UCSD-AML1 (cell line): ENCODE results near the gene ZNF865.

ENCODE experiments used
- DNase-seq: peaks from one replicate; lab custom pipeline; 2025; ENCODE audit not compliant: unreplicated experiment; lab: John Stamatoyannopoulos, UW

Gene ZNF865

DNA sequence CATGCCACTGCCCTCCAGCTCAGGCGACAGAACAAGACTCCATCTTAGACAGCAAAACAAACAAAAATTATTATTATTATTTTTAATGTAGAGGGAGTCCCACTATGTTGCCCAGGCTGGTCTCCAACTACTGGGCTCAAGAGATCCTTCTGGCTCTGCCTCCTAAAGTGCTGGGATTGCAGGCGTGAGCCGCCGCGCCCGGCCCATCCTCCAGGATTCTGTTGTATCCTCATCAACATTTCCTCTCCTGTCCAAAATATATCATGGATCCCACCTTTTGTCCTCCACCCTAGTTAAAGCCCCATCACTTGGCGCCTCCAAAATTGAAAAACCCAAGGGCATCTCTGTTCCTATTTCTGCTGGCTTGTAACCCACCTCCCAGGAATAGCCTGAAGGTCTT, 17.7 kb downstream of the ZNF865 start:
- no peak for DNase-seq

DNA sequence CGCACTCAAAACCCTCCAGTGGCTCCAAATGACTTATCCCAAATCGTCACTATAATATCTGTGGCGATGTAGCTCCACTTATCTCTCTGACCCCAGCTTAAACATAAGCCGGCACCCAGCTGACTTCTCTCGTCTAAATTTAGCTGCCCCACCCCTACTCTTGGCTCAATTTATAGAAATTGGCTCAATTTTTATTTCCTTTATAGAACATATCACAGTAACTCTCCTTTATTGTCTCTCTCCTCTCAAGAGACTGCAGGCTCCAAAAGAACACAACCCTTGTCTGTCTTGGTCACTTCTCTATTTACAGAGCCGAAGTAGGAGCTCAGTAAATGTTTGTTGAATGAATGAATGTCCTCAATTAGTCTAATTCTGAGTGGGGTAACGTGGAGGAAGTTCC, 18.1 kb downstream of the ZNF865 start:
- DNase-seq, result no peak

DNA sequence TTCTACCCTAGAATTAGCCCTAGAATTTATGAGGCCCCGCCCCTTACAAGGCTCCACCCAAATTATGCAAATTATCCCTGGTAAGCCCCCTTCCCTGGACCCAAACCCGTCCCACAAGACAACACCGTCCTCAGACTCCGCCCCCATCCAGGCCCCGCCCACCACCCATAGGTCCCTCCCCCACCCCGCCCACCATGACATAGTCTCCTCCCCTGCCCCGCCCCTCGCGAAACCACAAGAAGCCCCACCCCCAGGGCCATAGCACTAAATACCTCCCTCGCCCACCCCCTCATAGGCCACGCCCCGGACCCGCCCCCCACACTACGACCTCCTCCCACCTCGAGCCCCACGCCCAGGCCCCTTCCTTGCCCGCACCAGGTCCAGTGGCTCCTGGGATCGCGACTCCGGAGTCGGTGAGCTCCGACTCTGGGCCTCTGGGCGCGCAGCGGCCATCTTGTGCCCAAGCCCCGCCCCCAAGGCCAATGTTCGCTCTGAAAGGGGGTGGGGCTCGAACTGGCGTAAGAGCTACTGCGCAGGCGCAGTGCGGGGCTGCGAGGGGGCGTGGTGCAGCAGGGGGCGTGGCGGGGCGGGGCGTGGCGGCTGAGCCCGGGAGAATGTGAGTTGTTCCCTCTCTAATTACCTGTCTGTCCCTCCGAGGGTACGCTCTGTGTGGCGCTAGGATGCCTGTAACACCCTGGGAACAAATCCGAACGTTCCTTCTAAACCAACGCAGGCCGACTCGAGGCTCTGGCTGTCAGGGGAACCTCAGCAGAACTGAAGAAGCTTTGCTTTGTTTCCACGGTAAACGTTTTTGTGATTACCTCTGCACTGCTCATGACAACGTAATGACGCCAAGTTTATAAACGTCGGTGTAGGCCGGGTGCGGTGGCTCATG, 18.9 kb downstream of the ZNF865 start, which contains the start of gene ZNF784:
Gene ZNF784 (minus strand): TSS at position 458 of the 895 bp plus-strand sequence. CDS start 5 bp downstream, at position 453.
- DNase-seq, result peak; percentile 95

DNA sequence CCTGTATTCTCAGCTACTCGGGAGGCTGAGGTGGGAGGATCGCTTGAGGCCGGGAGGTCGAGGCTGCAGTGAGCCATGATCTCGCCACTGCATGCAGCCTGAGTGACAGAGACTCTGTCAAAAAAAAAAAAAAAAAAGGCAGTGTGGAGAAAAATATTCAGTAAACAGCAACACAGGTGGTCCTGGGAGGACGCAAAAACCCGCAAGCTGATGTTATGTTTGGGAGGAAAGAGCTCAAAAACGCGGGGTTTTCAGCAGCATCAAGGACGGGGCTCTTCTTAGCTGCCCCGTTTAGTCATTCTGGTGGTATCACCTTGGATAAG, 19.5 kb downstream of the ZNF865 start:
- DNase-seq, result no peak

DNA sequence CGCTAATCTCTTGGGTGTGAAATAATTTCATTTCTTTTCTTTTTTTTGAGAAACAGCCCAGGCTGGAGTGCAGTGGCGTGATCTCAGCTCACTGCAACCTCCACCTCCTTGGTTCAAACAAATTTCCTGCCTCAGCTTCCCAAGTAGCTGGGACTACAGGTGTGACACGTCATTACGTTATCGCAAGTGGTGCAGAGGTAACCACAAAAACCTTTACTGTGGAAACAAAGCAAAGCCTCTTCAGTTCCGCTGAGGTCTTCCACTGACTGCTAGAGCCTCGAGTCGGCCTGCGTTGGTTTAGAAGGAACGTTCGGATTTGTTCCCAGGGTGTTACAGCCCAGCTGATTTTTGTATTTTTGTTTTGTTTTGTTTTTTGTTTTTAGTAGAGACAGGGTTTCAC, 20.9 kb downstream of the ZNF865 start:
- no peak for DNase-seq

DNA sequence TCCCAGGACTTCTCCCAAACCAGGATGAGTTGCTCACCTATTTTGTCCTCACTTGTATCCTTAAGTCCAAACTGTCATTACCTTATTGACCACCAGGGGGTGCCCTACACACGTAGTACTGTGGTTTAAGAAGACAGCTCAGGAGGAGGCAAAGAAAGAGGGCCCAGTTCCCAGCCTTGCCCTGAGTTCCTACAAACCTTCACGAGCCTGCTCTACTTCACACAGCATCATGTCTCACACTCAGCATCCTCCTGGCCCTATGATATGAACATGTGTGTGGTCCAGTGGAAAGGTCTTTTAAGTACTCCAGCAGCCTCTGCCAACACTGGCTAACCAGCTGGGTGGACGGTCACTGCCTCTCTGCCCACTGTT, 27.0 kb downstream of the ZNF865 start:
- peak; percentile 58 for DNase-seq

DNA sequence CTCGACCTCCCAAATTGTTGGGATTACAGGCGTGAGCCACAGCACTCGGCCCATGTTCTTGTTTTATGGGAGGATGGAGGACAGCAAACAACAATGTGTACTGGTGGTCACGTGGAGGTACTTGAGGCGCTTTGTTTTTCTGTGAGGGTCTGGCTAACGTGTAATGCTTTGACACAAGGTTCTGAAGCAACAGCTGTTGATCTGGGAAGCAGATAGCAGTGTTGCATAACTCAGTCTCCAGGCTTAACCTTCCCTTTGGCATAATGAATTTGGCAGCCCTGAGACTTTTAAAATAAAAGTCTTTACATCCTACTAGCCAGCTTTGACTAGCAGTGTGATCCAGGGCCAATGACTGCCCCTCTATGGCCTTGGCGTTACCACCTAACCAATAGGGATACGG, 28.4 kb downstream of the ZNF865 start:
- no peak for DNase-seq

DNA sequence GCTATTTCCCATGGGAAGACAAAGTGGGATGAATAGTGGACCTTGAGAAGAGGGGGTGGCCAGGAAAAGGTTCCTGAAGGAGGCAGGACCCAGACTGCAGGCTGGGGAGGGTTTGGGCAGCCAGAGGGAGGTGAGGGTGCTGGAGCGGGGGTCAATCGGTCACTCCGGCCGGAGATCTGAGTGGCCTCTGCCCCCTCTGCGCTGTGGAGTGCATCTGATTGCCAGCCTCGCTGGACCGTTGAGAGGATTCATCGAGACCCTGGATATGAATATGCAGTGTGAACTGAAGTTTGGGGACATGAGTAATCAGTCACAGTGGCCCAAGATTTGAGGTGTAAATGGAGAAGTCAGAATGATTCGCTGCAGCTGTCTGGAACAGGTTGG, 29.9 kb downstream of the ZNF865 start:
- no peak for DNase-seq

DNA sequence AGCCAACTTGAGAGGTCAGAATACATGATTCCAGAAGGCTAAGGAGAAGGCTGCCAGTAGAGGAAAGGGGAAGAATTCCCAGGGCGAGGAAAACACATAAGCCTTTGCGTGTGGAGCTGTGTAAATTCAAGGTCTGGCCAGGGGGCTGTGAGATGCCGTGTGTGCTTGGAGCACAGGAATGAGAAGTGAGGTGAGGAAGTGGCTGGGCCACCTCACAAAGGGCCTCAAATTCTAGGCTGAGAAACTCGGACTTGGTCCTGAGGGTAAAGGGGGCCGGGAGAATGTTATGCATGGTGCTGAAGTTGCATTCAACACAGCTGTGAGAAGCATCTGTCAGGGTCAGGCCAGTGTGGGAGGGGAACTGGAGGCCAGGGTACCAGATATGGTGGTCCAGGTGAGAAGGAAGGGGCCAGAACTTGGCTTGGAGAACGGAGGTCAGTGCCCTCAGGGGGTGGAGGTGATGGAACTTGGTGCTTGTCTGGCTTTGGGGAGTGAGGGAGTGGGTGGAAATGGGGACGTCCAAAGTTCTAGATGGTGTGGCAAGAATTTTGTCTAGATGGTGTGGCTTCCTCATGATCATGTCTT, 30.5 kb downstream of the ZNF865 start:
- no peak for DNase-seq

DNA sequence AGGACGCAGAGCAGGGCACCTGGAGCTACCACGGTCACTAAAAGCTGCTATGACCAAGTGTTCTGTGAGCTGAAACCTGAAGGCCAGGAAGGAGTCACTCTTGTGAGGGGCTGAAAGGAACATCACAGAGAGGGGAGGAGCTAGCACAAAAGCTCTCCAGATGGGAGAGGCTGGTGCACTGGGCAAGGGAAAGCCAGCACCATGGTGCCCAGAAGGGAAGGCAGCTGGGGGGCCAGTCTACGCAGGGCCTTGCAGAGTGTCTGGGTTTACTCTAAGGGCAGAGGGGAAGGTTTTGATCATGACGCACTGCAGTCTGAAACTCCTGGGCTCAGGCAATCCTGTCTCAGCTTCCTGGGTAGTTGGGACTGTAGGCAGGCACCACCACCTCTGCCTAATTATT, 31.3 kb downstream of the ZNF865 start:
- DNase-seq, result no peak

DNA sequence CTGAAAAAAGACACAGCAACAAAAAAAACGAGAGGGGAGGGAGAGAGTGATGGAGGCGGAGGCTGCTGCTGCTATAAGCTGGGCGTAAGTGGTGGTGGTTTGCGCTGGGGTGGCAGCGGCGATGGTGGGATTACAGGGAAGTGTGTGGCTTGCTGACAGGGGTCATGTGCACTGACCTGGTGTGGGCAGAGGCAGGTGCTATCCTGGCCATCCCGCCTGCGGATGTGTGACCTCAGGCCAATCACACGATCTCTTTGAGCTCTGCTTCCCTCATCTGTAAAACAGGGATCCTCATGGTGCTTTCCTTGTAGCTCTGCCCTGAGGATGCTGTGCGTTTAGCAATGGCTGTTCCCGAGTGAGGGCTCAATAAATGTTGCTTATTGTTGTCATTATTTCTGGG, 32.1 kb downstream of the ZNF865 start:
- no peak for DNase-seq

DNA sequence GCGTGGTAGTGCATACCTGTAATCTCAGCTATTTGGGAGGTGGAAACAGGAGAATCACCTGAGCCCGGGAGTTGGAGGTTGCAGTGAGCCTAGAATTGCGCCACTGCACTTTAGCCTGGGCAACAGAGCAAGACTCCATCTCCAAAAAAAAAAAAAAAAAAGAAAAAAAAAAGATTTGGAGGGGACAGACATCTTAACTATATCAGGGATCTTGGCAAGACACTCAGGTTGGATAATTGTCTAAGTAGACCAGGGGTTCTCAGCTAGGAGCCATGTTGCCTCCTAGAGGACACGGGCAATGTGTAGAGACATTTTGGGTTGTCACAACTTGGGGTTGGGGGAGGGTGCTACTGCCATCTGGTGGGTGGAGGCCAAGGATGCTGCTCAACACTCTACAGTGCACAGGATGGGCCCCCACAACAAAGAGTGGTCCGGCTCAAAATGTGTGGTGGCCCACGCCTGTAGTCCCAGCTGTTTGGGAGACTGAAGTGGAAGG, 33.5 kb downstream of the ZNF865 start:
- peak; percentile 44 for DNase-seq

DNA sequence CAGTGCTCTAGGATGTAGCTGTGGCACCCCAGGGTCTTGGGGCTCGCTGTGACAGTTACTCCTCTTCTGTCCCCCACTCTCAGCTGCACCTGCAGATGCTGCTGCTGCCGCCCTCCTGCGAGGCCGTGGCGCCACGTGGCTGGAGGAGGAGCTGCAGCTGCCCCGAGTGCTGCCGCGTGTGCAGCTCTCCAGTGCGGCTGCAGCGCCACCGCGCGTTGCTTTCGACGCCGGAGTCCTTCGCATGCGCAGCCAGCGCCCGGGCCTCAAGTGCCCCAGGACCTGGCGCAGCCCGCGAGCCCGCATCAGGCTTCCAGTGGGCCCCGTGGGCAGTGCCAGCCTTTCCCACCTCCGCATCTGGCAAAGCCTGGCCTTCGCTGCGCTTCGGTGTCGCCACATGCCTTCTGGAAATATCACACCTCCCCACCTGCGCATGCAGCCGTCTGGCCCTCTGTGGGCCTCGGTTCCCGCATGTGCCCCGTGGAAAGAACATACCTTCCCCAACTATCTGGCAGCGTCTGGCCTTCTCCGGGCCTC, 34.7 kb downstream of the ZNF865 start:
- DNase-seq, result no peak

DNA sequence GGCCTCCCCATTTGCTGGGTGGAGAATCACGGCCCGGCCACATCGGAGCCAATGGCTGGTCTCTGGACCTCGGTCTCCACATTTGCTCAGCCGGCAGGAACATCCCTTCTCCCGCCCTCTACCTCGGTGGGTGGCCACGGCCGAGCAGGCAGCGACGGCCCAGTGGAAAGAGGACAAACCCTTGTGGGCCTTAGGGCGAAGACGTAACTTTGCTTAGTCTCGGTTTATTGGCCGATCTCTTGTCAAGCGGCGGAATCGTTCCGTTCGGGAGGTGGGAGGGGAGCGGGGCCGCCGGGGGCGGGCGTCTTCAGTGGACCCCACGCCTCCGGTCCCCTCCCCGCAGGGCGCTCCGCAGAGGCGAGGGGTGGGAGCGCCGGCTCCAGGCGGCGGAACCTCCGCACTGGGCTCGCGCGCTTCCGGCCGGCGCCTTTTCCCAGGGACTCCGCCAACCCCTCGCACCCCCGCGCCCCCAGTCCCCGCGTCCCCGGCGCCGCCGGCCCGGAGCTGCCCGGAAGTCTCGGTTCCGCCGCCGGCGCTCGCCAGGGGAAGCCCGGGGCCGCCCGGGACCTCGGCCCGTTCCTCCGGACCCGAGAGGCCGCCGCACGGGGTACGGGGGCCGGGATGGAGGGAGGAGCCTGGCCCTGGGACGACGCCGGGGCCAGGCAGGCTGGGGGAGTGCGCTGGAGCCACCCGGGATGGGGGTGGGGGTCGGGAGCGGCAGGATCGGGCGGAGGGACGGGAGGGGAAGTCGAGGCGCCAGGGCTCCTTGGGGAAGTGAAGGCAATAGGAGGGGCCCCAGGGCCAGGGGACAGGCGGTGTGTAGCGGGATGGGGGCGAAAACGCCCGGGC, 35.4 kb downstream of the ZNF865 start, which contains the start of gene ZNF580:
Gene ZNF580 (plus strand): TSS at position 426 of the 849 bp plus-strand sequence. CDS start 1,507 bp downstream, outside the sequence.
- DNase-seq, result peak; percentile 74

DNA sequence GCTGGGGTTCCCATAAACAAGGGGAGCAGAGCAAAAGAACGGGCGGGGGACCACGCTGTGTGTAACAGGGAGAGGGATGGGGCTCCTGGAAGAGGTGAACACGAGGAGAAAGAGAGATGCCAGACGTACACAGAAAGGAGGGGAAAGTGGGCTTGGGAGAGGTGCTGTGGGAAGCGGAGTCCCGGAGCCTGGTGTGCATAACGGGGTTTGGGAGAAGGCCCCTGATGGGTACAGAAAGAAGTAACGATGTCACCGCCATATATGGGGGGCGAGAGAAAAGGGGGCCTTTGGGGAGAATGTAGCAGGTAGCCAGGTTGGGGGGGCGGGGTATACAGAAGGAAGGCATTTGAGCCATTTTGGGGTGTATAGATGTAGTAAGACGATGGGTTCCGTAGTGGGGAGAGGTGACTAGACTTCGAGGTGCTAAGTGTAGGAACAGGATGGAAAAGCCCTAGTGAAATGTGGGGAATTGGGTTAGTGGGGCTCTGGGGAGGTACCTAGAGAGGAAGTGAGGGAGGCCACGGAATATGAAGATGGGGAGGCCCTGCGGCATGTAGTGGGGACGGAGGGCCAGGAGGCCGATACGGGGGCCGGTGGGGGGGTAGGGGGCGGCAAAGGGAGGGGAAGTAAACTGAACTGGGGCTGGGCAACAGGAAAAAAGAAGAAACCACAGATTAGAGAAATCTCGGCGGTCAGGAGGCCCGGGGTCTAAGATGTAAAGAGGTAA, 36.1 kb downstream of the ZNF865 start:
- no peak for DNase-seq

DNA sequence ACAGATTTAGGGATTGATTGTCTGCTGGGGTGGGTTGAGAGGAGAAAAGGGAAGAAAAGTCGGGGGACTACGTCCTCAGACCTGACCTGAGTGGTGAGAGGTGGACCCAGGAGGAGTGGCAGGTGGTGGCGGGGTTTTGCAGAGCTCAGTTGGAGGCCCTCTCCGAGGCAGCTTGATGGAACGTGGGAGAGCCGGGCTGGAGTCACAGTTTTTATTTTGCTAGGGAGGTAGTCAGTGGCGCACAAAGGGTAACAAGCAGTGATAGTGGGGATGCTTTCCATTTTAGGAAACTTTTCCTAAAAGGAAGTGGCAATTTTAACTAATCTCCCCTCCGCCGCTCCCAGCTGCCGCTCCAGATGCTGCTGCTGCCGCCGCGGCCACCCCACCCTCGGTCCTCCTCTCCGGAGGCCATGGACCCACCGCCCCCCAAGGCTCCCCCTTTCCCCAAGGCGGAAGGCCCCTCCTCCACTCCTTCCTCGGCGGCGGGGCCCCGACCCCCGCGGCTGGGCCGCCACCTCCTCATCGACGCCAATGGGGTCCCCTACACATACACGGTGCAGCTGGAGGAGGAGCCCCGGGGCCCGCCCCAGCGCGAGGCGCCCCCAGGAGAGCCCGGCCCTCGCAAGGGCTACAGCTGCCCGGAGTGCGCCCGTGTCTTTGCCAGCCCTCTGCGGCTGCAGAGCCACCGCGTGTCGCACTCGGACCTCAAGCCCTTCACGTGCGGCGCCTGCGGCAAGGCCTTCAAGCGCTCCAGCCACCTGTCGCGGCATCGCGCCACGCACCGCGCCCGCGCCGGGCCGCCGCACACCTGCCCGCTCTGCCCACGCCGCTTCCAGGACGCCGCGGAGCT, 36.9 kb downstream of the ZNF865 start:
- no peak for DNase-seq

DNA sequence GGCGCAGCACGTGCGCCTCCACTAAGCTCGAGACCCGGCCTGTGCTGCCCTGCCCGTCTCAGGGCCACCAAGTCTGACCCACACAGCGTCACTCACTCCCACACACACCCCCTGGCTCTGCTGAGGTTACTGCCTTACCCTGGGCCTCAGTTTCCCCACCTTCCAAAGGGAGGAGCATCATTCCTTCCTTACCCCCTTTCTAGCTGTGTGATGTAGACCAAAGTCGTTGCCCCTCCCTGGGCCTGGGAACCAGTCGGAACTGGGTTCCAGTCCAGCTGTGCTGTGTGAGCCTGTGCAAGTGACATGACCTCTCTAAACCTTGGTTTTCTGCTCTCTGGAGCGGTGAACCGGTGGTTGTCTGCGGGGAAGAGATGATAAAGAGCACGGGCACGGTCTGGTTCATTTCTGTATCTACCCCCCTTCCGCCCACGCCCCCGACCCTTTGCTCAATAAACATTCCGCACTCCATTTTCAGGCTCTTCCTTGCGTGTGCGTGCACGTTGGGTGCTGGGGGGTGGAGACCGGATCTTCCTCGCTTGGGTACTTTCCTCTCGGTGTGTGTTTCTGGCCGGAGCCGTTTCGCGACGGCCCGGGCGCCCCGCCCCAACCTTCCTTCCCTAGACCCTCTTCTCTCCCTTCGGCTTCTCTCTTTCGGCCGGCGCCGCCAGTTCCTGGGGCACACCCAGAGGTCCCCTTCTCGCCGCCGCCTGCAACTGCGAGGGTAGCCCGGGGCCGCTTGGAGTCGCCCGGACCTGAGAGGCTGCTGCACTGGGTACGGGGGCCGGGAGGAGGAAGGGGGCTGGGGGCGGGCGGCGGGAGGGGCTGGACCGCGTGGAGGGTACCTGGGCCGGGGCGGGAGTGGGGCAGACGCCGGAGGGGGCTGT, 37.8 kb downstream of the ZNF865 start, which contains the start of gene ZNF581:
Gene ZNF581 (plus strand): TSS at position 647 of the 884 bp plus-strand sequence. CDS start 923 bp downstream, outside the sequence.
- peak; percentile 83 for DNase-seq

DNA sequence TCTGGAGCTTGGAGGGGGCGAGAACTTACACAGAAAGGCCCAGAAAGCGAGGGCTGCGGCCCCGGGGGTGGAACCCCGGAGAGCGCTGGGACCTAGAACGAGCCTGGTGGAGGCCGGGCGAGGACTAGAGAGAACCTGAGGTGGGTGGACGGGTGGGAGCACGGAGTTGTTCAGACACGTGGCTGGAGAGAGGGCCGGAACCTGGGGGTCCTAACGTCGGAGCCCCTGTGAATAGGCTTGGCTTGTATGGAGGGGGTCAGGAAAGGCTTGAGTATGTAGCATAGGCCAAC, 38.4 kb downstream of the ZNF865 start:
- no peak for DNase-seq
